ENCODE results near the gene SYTL1.

The SYTL1 gene

DNA sequence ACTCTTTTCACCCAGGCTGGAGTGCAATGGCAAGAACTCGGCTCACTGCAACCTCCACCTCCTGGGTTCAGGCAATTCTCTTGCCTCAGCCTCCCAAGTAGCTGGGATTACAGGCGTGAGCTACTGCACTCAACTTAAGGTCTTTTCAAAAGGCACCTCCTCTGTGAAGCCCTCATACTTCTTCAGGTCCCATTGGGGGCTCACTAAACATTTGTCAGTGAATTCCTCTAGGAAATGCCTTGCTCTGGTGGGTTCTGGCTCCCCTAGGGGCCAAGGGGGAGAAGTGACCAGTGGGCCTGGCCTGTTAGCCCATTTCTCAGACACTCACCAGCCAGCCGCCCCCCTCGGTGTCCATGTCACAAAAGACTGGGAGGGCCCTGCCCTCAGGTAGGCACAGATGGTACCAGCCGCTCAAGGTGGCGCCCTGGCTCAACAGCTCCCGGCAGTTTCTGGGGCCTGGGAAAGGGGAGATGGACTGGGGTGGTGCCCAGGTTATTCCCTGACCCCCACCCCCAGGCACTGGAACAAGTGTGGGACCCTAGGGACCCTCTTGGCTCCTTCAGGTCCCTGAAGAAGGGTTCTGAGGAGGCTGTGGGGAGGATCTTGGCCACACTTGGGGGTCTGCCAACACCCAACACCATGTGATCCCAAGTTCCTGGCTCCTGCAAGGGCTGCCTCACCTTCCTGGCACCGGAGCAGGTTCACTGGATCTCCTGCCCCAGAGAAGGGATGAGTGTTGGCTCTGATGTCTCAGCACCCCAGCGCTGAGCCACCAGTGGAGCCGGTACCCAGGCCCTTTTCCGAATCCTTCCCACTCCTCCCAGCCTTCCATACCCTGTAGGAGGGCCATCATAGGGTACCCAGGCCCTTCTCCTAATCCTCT, 31.2 kb downstream of the SYTL1 start:
- WGBS (ENCODE audit: extremely low coverage, insufficient coverage, low lambda C conversion rate), result no CpG with 5 or more reads among the region's 11 CpGs
- no peak overlapping the region for H3K27ac ChIP-seq (ENCODE audit: low read depth, low read length)
- no peaks in the 10 kb centered on the region for H3K4me1 ChIP-seq (ENCODE audit: control insufficient read depth, low read depth, low read length)
- H3K79me1 ChIP-seq (ENCODE audit: low read length), result no peaks in the 10 kb centered on the region
- H2BK120ac ChIP-seq (ENCODE audit: low read depth, low read length), result no peak overlapping the region
- H3K23ac ChIP-seq (ENCODE audit: low read length), result no peak overlapping the region
- no peak overlapping the region for H3K4me2 ChIP-seq (ENCODE audit: low read length)
- H4K5ac ChIP-seq (ENCODE audit: low read length), result no peak overlapping the region
- H3K4ac ChIP-seq (ENCODE audit: low read depth, low read length), result no peak overlapping the region
- no peaks in the 10 kb centered on the region for H3K27me3 ChIP-seq (ENCODE audit: insufficient read depth, low read length, poor library complexity)
- H3K4me3 ChIP-seq (ENCODE audit: low read length), result no peak overlapping the region
- no peak overlapping the region for H3K9ac ChIP-seq (ENCODE audit: low read length)
- H4K8ac ChIP-seq (ENCODE audit: low read depth, low read length), result no peak overlapping the region
- H3K56ac ChIP-seq (ENCODE audit: low read length), result no peak overlapping the region
- no peak overlapping the region for H2BK5ac ChIP-seq (ENCODE audit: low read length)
- DNase-seq, result peak; percentile 72
- no peaks in the 10 kb centered on the region for H3K36me3 ChIP-seq (ENCODE audit: control insufficient read depth, insufficient read depth, low read length)
- no peaks in the 10 kb centered on the region for H3K79me2 ChIP-seq (ENCODE audit: control insufficient read depth, insufficient read depth, low read length)
- H2AK5ac ChIP-seq (ENCODE audit: low read length), result no peak overlapping the region
- no peak overlapping the region for H2BK15ac ChIP-seq (replicated peaks; ENCODE audit: low read depth)
- H3K18ac ChIP-seq (ENCODE audit: low read length), result no peak overlapping the region

DNA sequence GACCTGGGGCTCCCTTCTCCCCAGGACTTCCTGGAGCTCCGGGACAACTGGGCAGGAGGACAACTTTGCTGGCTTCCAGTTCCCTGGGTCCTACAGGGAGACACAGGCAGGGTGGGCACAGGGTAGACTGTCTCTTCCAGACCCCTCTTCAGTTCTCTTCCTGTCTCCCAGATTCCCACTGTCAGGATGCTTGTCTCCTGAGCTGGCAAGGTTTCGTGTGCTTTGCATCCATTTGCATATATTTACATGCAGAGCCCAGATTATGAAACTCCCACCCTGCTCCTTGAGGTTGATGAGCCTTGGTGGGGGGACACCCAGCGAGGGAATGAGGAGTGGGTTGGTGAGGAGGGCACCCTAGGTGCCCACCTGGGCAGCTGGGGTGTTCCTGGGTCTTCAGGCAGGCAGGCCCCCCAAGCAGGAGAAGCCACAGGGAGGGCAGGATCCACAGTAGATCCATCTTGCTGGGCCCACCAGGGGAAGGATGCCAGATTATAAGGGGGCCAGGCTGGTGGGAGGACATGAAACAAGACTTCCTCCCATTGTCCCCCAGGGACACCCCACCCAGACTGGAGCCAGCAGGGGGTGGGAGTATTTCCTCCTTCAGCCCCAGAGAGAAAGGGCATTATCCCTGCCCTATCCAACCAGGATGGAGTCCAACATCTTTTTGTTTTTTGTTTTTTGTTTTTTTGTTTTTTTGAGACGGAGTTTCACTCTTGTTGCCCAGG, 32.7 kb downstream of the SYTL1 start, which contains the start of gene FCN3:
FCN3 (minus strand) TSS at position 463 of the 725 bp plus-strand sequence; CDS start at position 457, 6 bp downstream.
- Histone ChIP-seq H4K5ac (ENCODE audit: low read length) (no peak within 1 kb of the TSS), H3K4ac (ENCODE audit: low read depth, low read length) (no peak within 1 kb of the TSS), H3K18ac (ENCODE audit: low read length) (no peak within 1 kb of the TSS), H3K27ac (ENCODE audit: low read depth, low read length) (no peak within 1 kb of the TSS), H3K79me1 (ENCODE audit: low read length) (no peaks in the 10 kb centered on the region), H3K4me3 (ENCODE audit: low read length) (no peak within 1 kb of the TSS), H2BK5ac (ENCODE audit: low read length) (no peak within 1 kb of the TSS), H3K4me1 (ENCODE audit: control insufficient read depth, low read depth, low read length) (no peaks in the 10 kb centered on the region), H2BK120ac (ENCODE audit: low read depth, low read length) (no peak within 1 kb of the TSS), H3K27me3 (ENCODE audit: insufficient read depth, low read length, poor library complexity) (no peaks in the 10 kb centered on the region), H3K9ac (ENCODE audit: low read length) (no peak within 1 kb of the TSS), H3K23ac (ENCODE audit: low read length) (no peak within 1 kb of the TSS), H2BK15ac (replicated peaks; ENCODE audit: low read depth) (no peak within 1 kb of the TSS), H3K4me2 (ENCODE audit: low read length) (no peak within 1 kb of the TSS), H4K8ac (ENCODE audit: low read depth, low read length) (no peak within 1 kb of the TSS), H3K79me2 (ENCODE audit: control insufficient read depth, insufficient read depth, low read length) (no peaks in the 10 kb centered on the region), H3K56ac (ENCODE audit: low read length) (peak within 1 kb of the TSS; percentile 34), H2AK5ac (ENCODE audit: low read length) (no peak within 1 kb of the TSS), H3K36me3 (ENCODE audit: control insufficient read depth, insufficient read depth, low read length) (no peaks in the 10 kb centered on the region)
- DNase-seq, result no peak
- WGBS (ENCODE audit: extremely low coverage, insufficient coverage, low lambda C conversion rate), result no CpG with 5 or more reads among the region's 4 CpGs

DNA sequence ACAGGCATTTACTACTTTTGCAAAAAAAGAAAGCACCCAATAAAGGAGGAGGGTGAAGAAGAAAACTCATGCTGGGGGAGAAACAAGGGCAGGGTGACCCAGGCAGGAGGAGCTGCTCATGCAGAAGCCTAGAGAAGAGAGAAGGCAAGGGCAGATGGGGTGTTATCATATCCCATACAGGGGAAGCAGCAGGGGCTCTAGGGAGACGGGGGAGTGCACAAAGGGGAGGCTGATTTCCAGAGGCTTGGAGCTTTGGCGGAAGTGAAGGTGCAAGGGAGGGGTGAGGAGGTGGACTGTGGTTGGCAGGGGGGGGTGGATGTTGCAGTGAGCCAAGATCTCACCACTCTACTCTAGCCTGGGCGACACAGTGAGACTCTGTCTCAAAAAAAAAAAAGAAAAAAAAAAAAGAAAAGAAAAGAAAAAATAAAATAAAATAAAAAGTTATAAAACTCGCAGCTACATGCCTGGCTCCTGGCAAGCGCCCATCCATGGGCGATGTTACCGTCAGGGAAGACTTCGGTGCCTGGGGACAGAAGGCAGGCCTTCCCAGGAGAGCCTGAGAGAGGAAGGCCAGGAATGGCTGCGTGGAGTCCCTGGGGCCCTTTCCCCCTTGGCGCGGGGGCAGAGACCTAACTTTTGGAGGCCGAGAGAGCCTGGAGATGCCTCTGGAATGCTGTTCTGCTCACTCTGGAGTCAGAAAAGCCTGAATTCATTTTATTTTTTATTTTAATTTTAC, 36.1 kb downstream of the SYTL1 start:
- Histone ChIP-seq H3K27ac (ENCODE audit: low read depth, low read length) (no peak overlapping the region), H3K56ac (ENCODE audit: low read length) (no peak overlapping the region), H3K79me2 (ENCODE audit: control insufficient read depth, insufficient read depth, low read length) (no peaks in the 10 kb centered on the region), H3K18ac (ENCODE audit: low read length) (no peak overlapping the region), H3K9ac (ENCODE audit: low read length) (no peak overlapping the region), H3K36me3 (ENCODE audit: control insufficient read depth, insufficient read depth, low read length) (no peaks in the 10 kb centered on the region), H3K4me2 (ENCODE audit: low read length) (no peak overlapping the region), H4K8ac (ENCODE audit: low read depth, low read length) (no peak overlapping the region), H3K79me1 (ENCODE audit: low read length) (no peaks in the 10 kb centered on the region), H3K27me3 (ENCODE audit: insufficient read depth, low read length, poor library complexity) (no peaks in the 10 kb centered on the region), H3K4ac (ENCODE audit: low read depth, low read length) (no peak overlapping the region), H3K4me1 (ENCODE audit: control insufficient read depth, low read depth, low read length) (no peaks in the 10 kb centered on the region), H2BK120ac (ENCODE audit: low read depth, low read length) (no peak overlapping the region), H2AK5ac (ENCODE audit: low read length) (no peak overlapping the region), H4K5ac (ENCODE audit: low read length) (no peak overlapping the region), H2BK5ac (ENCODE audit: low read length) (no peak overlapping the region), H3K4me3 (ENCODE audit: low read length) (no peak overlapping the region), H3K23ac (ENCODE audit: low read length) (no peak overlapping the region), H2BK15ac (replicated peaks; ENCODE audit: low read depth) (no peak overlapping the region)
- DNase-seq, result no peak
- WGBS (ENCODE audit: extremely low coverage, insufficient coverage, low lambda C conversion rate), result no CpG with 5 or more reads among the region's 12 CpGs

DNA sequence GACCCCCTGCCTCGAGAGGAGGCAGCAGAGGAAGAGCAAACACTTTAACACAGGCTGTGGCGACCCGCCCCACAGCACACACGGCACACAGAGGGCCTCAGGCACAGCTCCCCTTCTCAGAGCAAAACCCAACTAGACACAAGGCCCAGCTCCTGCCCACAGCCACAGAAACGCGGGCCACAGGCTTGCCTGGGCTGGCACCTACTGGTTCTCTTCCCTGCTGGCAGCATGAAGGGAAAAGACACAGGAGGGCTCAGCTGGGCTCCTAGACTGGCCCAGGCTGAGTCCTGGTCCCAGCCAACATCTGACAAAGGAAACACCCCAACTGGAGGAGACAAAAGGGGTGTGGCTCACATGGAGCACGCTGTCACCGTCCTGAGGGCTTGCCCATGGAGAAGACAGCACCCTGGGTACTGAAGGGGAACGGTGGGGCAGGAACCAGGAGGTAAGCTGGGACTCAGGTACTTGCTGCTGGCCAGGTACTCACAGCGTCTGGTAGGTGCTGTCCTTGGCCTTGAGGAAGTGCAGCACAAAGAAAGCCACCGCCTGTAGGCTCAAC, 37.8 kb downstream of the SYTL1 start:
- no peaks in the 10 kb centered on the region for H3K4me1 ChIP-seq (ENCODE audit: control insufficient read depth, low read depth, low read length)
- H3K4me2 ChIP-seq (ENCODE audit: low read length), result no peak overlapping the region
- no peak overlapping the region for H3K4me3 ChIP-seq (ENCODE audit: low read length)
- WGBS (ENCODE audit: extremely low coverage, insufficient coverage, low lambda C conversion rate), result no CpG with 5 or more reads among the region's 11 CpGs
- H4K8ac ChIP-seq (ENCODE audit: low read depth, low read length), result no peak overlapping the region
- H4K5ac ChIP-seq (ENCODE audit: low read length), result no peak overlapping the region
- H3K79me1 ChIP-seq (ENCODE audit: low read length), result no peaks in the 10 kb centered on the region
- no peak overlapping the region for H3K9ac ChIP-seq (ENCODE audit: low read length)
- no peak overlapping the region for H3K18ac ChIP-seq (ENCODE audit: low read length)
- no peaks in the 10 kb centered on the region for H3K36me3 ChIP-seq (ENCODE audit: control insufficient read depth, insufficient read depth, low read length)
- no peak overlapping the region for H3K56ac ChIP-seq (ENCODE audit: low read length)
- no peak overlapping the region for H3K27ac ChIP-seq (ENCODE audit: low read depth, low read length)
- H2BK5ac ChIP-seq (ENCODE audit: low read length), result no peak overlapping the region
- no peak overlapping the region for H3K23ac ChIP-seq (ENCODE audit: low read length)
- H2BK15ac ChIP-seq (replicated peaks; ENCODE audit: low read depth), result no peak overlapping the region
- no peak overlapping the region for H2AK5ac ChIP-seq (ENCODE audit: low read length)
- no peak overlapping the region for H3K4ac ChIP-seq (ENCODE audit: low read depth, low read length)
- no peaks in the 10 kb centered on the region for H3K27me3 ChIP-seq (ENCODE audit: insufficient read depth, low read length, poor library complexity)
- DNase-seq, result no peak
- no peaks in the 10 kb centered on the region for H3K79me2 ChIP-seq (ENCODE audit: control insufficient read depth, insufficient read depth, low read length)
- no peak overlapping the region for H2BK120ac ChIP-seq (ENCODE audit: low read depth, low read length)

DNA sequence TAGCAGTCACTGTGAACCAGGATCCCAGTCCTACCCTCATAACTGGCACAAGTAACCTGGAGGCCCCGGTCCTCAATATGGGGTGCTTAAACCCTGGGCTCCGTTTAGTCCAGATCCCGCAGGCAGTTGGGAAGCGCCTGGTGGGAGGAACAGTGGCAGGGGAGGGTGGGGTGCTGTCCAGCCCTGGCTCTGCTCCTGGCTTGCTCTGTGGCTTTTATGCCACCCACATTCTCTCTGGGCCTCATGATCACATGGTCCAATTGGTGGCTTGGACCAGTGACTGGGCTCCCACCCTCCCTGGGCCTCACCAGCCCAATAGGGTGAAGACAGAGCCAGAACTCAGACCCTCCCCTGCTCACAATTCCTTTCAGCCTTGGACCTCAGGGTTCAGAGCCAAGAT, 38.4 kb downstream of the SYTL1 start:
- Histone ChIP-seq H3K9ac (ENCODE audit: low read length) (no peak overlapping the region), H3K79me1 (ENCODE audit: low read length) (no peaks in the 10 kb centered on the region), H3K18ac (ENCODE audit: low read length) (no peak overlapping the region), H3K56ac (ENCODE audit: low read length) (no peak overlapping the region), H3K27me3 (ENCODE audit: insufficient read depth, low read length, poor library complexity) (no peaks in the 10 kb centered on the region), H3K79me2 (ENCODE audit: control insufficient read depth, insufficient read depth, low read length) (no peaks in the 10 kb centered on the region), H3K4me1 (ENCODE audit: control insufficient read depth, low read depth, low read length) (no peaks in the 10 kb centered on the region), H2BK5ac (ENCODE audit: low read length) (no peak overlapping the region), H2BK120ac (ENCODE audit: low read depth, low read length) (no peak overlapping the region), H3K36me3 (ENCODE audit: control insufficient read depth, insufficient read depth, low read length) (no peaks in the 10 kb centered on the region), H3K23ac (ENCODE audit: low read length) (no peak overlapping the region), H3K4me3 (ENCODE audit: low read length) (no peak overlapping the region), H3K4ac (ENCODE audit: low read depth, low read length) (no peak overlapping the region), H2AK5ac (ENCODE audit: low read length) (no peak overlapping the region), H4K5ac (ENCODE audit: low read length) (no peak overlapping the region), H4K8ac (ENCODE audit: low read depth, low read length) (no peak overlapping the region), H3K4me2 (ENCODE audit: low read length) (no peak overlapping the region), H3K27ac (ENCODE audit: low read depth, low read length) (no peak overlapping the region), H2BK15ac (replicated peaks; ENCODE audit: low read depth) (no peak overlapping the region)
- WGBS (ENCODE audit: extremely low coverage, insufficient coverage, low lambda C conversion rate), result no CpG with 5 or more reads among the region's 4 CpGs
- no peak for DNase-seq

Data from mesendoderm (in vitro differentiated cells).